K562 (cell line): ENCODE results near the gene COL6A1. TPM values are rescaled to one million over a fixed set of nuclear protein-coding genes. Genes with fewer than 3 reads are reported as not detected.
A peak's percentile ranks its signal among the peaks of the same experiment; 100 is the strongest.

Experiments used
- ATAC-seq: fragments of 200-7000 bp; cut with Tn5 transposase; 3 replicates; pipeline ENCODE4 v1.9.1; 2020; ENCODE audit warnings: moderate library complexity
- BruUV-seq: library from RNA; stranded (reverse); fragments of 400-500 nt; replicated peaks from 2 replicates; lab custom pipeline; 2021; lab: Mats Ljungman, UMichigan
- CTCF ChIA-PET: fragments of 300-600 bp; formaldehyde crosslinking; extraction: SDS; loops from one replicate; lab custom pipeline; 2021; ENCODE audit warnings: low intra/inter-chr PET ratio; lab: Yijun Ruan, JAX
- POLR2A ChIA-PET: fragments of 300-600, 350-650 bp; sonication (Branson Sonifier 250); formaldehyde crosslinking; extraction: SDS; loops from one replicate; lab custom pipeline; 2021; ENCODE audit warnings: antibody characterized with exemption, inconsistent platforms; lab: Yijun Ruan, JAX
- DNase-seq, 4 experiments: peaks; one replicate each; pipeline versions ENCODE4 v3.0.0 to v3.0.0-alpha.2; 2011 to 2018; ENCODE audit warnings: low spot score in 3 of 4, mixed read lengths in 3 of 4; ENCODE audit errors: extremely low read depth in 1 of 4
- FAIRE-seq: peaks from 2 replicates; lab custom pipeline; 2011; peaks lifted over from hg19 to GRCh38; lab: Jason Lieb, UNC
- H2AFZ ChIP-seq: 2 replicates; pipeline ENCODE4 v1.6.0; 2011; ENCODE audit warnings: low read depth, low read length, control low read depth, inconsistent platforms
- H3K27ac ChIP-seq: fragments of 200-600 bp; 3 replicates; pipeline ENCODE4 v1.8.0; 2011; ENCODE audit warnings: low read depth, mild to moderate bottlenecking, control low read depth, inconsistent platforms, low read length, moderate library complexity, mixed read lengths; ENCODE audit errors: extremely low read depth
- H3K27me3 ChIP-seq, 2 experiments: fragments of 300-600 bp in 1 of 2; 2 replicates in 1 of 2; 3 replicates in 1 of 2; pipeline versions ENCODE4 v1.6.0 to v1.8.0; 2011; ENCODE audit warnings: inconsistent platforms in 2 of 2, low read length in 2 of 2, mild to moderate bottlenecking in 1 of 2, mixed read lengths in 1 of 2, moderate library complexity in 1 of 2; ENCODE audit not compliant: control insufficient read depth in 2 of 2, insufficient read depth in 2 of 2
- H3K36me3 ChIP-seq: fragments of 300-600 bp; 3 replicates; pipeline ENCODE4 v1.8.0; 2011; ENCODE audit warnings: mild to moderate bottlenecking, low read length, inconsistent platforms; ENCODE audit not compliant: control insufficient read depth, insufficient read depth
- H3K4me1 ChIP-seq, 2 experiments: fragments of 200-600 bp in 1 of 2; replicated peaks in 1 of 2; 2 replicates in 1 of 2; 3 replicates in 1 of 2; pipeline versions ENCODE4 v1.5.1 to v1.8.0; 2011; ENCODE audit warnings: inconsistent platforms in 2 of 2, low read length in 2 of 2, mild to moderate bottlenecking in 1 of 2, mixed read lengths in 1 of 2, moderate library complexity in 1 of 2; ENCODE audit not compliant: control insufficient read depth in 2 of 2, insufficient read depth in 2 of 2
- H3K4me2 ChIP-seq: 2 replicates; pipeline ENCODE4 v1.6.1; 2011; ENCODE audit warnings: low read length, control low read depth, inconsistent platforms, mixed read lengths; ENCODE audit not compliant: insufficient read depth
- H3K4me3 ChIP-seq: fragments of 200-600 bp; sonication (generic), shearing (Covaris generic); 2 replicates; pipeline ENCODE4 v1.5.1; 2016; ENCODE audit warnings: control low read depth, inconsistent platforms
- H3K79me2 ChIP-seq: fragments of 200-600 bp; 3 replicates; pipeline ENCODE4 v1.8.0; 2011; ENCODE audit warnings: low read length, inconsistent platforms; ENCODE audit not compliant: control insufficient read depth, insufficient read depth
- H3K9ac ChIP-seq, 2 experiments: 2 replicates each; pipeline versions ENCODE4 v1.6.0 to v1.6.1; 2011; ENCODE audit warnings: low read depth in 2 of 2, low read length in 2 of 2, control low read depth in 1 of 2, inconsistent platforms in 1 of 2, mild to moderate bottlenecking in 1 of 2, mixed read lengths in 1 of 2; ENCODE audit not compliant: insufficient read depth in 1 of 2
- H3K9me1 ChIP-seq: one replicate; pipeline ENCODE4 v1.6.0; 2011; ENCODE audit warnings: inconsistent platforms, mild to moderate bottlenecking, low read length, moderate library complexity; ENCODE audit not compliant: control insufficient read depth, insufficient read depth
- H3K9me3 ChIP-seq: replicated peaks from 2 replicates; pipeline ENCODE4 v1.5.1; 2011; ENCODE audit warnings: low read depth, low read length, inconsistent platforms; ENCODE audit not compliant: control insufficient read depth, insufficient read depth
- H4K20me1 ChIP-seq: replicated peaks from 2 replicates; pipeline ENCODE4 v1.6.1; 2011; ENCODE audit warnings: low read length, inconsistent platforms, mixed read lengths; ENCODE audit not compliant: control insufficient read depth, insufficient read depth
- CTCF ChIP-seq, 3 experiments: IDR thresholded peaks in 2 of 3; conservative IDR thresholded peaks in 1 of 3; 2 replicates each; pipeline ENCODE4 v1.5.1; 2011 to 2012; ENCODE audit warnings: low read length in 3 of 3, mild to moderate bottlenecking in 3 of 3, control low read depth in 2 of 3, improper control_type of control experiment in 1 of 3, inconsistent platforms in 1 of 3, low read depth in 1 of 3, mixed read lengths in 1 of 3, moderate library complexity in 1 of 3; ENCODE audit not compliant: insufficient read depth in 2 of 3
- LARP7 ChIP-seq: fragments of 450-650 bp; IDR thresholded peaks from 2 replicates; pipeline ENCODE4 v1.6.1; 2016
- PHF21A ChIP-seq: fragments of 450-650 bp; IDR thresholded peaks from 2 replicates; pipeline ENCODE4 v1.6.1; 2017; ENCODE audit warnings: low read depth, borderline replicate concordance
- ZBTB40 ChIP-seq, 2 experiments: fragments of 450-650 bp in 1 of 2; sonication (generic) in 1 of 2; formaldehyde crosslinking in 1 of 2; IDR thresholded peaks; 2 replicates each; pipeline versions ENCODE4 v1.7.1 to v1.9.0; 2016 to 2022; ENCODE audit warnings: inconsistent platforms in 1 of 2, mild to moderate bottlenecking in 1 of 2, missing genetic modification reagents in 1 of 2
- ZFP91 ChIP-seq: sonication (generic); formaldehyde crosslinking; IDR thresholded peaks from 2 replicates; pipeline ENCODE4 v1.8.0; 2022; ENCODE audit warnings: mild to moderate bottlenecking, missing genetic modification reagents
- WGBS: fragments of 100-300 bp; shearing (Covaris generic); methylation state at CpG from one replicate; pipeline ENCODE4 v1.1.6; 2016; ENCODE audit warnings: low coverage, mixed read lengths; ENCODE audit not compliant: insufficient coverage; ENCODE audit errors: missing lambda C conversion rate; 5-methylcytosine and 5-hydroxymethylcytosine counted together
- in situ Hi-C: fragments of 300-500 bp; cut with MboI; formaldehyde crosslinking; loops from 4 replicates; pipeline ENCODE4 v1.15.0; 2018; ENCODE audit warnings: inconsistent platforms, mixed read lengths
- intact Hi-C: fragments of 100-400 bp; cut with micrococcal nuclease; formaldehyde crosslinking; loops from 2 replicates; pipeline ENCODE4 v1.14.2; 2022
- polyA plus RNA-seq, 8 experiments: library from polyadenylated mRNA; depleted of rRNA in 4 of 8; stranded (reverse) in 5 of 8; unstranded in 3 of 8; fragments of >200 nt; fragmentation: Nextera tagmentation in 2 of 8; fragmentation: Illumina TruSeq in 1 of 8; extraction: Ambion mirVana in 2 of 8; extraction: Trizol in 1 of 8; gene quantifications; 2 replicates each; pipeline versions ENCODE4 v1.2.1 to v1.2.3, GENCODE V29; 2011 to 2014; ENCODE audit warnings: inconsistent platforms in 1 of 8, missing spikeins in 1 of 8
- total RNA-seq, 7 experiments: library from RNA; depleted of rRNA in 6 of 7; stranded (reverse); fragments of >200 nt in 6 of 7; fragmentation: Illumina TruSeq in 2 of 7; extraction: Trizol in 2 of 7; gene quantifications; 2 replicates each; pipeline versions ENCODE4 v1.2.1 to v1.2.3, GENCODE V29; 2011 to 2021; ENCODE audit warnings: low replicate concordance in 1 of 7

Gene COL6A1
- total and polyA plus RNA-seq, 9 of the 15 experiments (the other 6 are each of a cell fraction or from before 2014, with no cell fraction given): 0.07 to 1.3 (median 0.14) TPM; not detected in 3

GRCh38 chr21:46025113-46025770, 43.7 kb downstream of the COL6A1 start:
- CTCF ChIA-PET: no interaction called here
- ATAC-seq (no peak), DNase-seq (peak in 1 of 4 experiments; percentile 5), FAIRE-seq (no peak)
- Histone ChIP-seq H2AFZ (no peak overlapping the region), H3K79me2 (no peaks in the 10 kb centered on the region), H3K9me1 (peaks cover 6% of the 10 kb centered on the region), H3K27ac (no peak overlapping the region), H3K27me3 (peaks cover 0 to 9% of the 10 kb centered on the region in 2 experiments; a peak in 3 of 5 replicates), H3K4me2 (no peak overlapping the region), H3K4me1 (peaks cover 0 to 13% of the 10 kb centered on the region in 2 experiments; a peak in 3 of 5 replicates), H3K4me3 (no peak overlapping the region), H3K36me3 (no peaks in the 10 kb centered on the region), H4K20me1 (no peaks in the 10 kb centered on the region), H3K9ac (no peak overlapping the region), H3K9me3 (peaks cover 3% of the 10 kb centered on the region; the same call in 1 of the 2 replicates)
- no TSS peak for BruUV-seq
- TF ChIP-seq ZFP91 (CRISPR knock-in tag) (no peak), PHF21A (no peak), LARP7 (no peak), ZBTB40 (IDR thresholded peaks at IDR 0.05) (peak; percentile 22; the same call in 1 of the 2 replicates), ZBTB40 (CRISPR knock-in tag; IDR thresholded peaks at IDR 0.05) (no peak), CTCF (IDR thresholded peaks at IDR 0.05 in 2 of 3, conservative IDR thresholded peaks at IDR 0.05 in 1 of 3; ENCODE audit: insufficient read depth in 2 of 3, low read depth in 1 of 3, low read length in 3 of 3) (no peak)
- intact Hi-C loops (no loop called here), in situ Hi-C loops (no loop called here)
- 2% methylated on average over 2 of the region's 2 CpGs for WGBS
- POLR2A ChIA-PET: interaction anchor here (0.7 kb wide), 1 partner anchor 17 kb away, joined by 4 read pairs; no protein-coding TSS in a partner anchor
